Body of pancreas (tissue), 4 donors: ENCODE data around the gene PIAS2.
"Not testable (repeated sequence)": the region's sequence is repeated elsewhere in the genome, so short reads cannot be mapped to it uniquely, and the experiment has no call there.

Source experiments
- POLR2A ChIP-seq, 3 donors: fragments of 450-650 bp; IDR thresholded peaks; one replicate each; pipeline ENCODE4 v1.6.1; 2016; ENCODE audit warnings: antibody characterized with exemption in 3 of 3, mild to moderate bottlenecking in 2 of 3
- TF ChIP-seq, protein P1 (sequence below), 7 experiments: fragments of 450-650 bp in 4 of 7; fragments of 200-600 bp in 3 of 7; sonication (generic) in 3 of 7; IDR thresholded peaks; one replicate each; pipeline ENCODE4 v1.5.1; 2016 to 2019; ENCODE audit warnings: antibody characterized with exemption in 7 of 7

DNA sequence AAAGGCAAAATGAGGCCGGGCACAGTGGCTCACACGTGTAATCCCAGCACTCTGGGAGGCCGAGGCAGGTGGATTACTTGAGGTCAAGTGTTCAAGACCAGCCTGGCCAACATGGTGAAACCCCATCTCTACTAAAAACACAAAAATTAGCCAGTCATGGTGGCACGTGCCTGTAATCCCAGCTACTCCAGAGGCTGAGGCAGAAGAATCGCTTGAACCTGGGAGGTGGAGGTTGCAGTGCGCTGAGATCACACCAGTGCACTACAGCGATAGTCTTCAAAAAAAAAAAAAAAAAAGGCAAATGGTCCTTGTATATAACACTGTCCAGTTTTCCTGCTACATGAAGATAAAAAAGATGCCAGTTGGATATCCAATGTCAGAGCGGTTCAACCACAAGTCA is 52.1 kb downstream of the PIAS2 start:
- TF ChIP-seq, protein P1, sequence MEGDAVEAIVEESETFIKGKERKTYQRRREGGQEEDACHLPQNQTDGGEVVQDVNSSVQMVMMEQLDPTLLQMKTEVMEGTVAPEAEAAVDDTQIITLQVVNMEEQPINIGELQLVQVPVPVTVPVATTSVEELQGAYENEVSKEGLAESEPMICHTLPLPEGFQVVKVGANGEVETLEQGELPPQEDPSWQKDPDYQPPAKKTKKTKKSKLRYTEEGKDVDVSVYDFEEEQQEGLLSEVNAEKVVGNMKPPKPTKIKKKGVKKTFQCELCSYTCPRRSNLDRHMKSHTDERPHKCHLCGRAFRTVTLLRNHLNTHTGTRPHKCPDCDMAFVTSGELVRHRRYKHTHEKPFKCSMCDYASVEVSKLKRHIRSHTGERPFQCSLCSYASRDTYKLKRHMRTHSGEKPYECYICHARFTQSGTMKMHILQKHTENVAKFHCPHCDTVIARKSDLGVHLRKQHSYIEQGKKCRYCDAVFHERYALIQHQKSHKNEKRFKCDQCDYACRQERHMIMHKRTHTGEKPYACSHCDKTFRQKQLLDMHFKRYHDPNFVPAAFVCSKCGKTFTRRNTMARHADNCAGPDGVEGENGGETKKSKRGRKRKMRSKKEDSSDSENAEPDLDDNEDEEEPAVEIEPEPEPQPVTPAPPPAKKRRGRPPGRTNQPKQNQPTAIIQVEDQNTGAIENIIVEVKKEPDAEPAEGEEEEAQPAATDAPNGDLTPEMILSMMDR (IDR thresholded peaks at IDR 0.05): not testable (repeated sequence)
- not testable (repeated sequence) for TF ChIP-seq POLR2A (IDR thresholded peaks at IDR 0.05)
